Transverse colon (tissue), 4 donors: ENCODE data around the gene GPR176. TPM values are rescaled to one million over a fixed set of nuclear protein-coding genes. Genes with fewer than 3 reads are reported as not detected.

Experiments used
- DNase-seq: peaks from one replicate; pipeline ENCODE4 v3.0.0-alpha.2; 2019
- H3K27ac ChIP-seq, 4 donors: fragments of 200-600 bp; sonication (generic); 2 replicates each; pipeline ENCODE4 v1.5.1; 2016 to 2018; ENCODE audit warnings: inconsistent platforms in 4 of 4
- H3K27me3 ChIP-seq: fragments of 200-600 bp; sonication (generic); 2 replicates; pipeline ENCODE4 v1.5.1; 2017; ENCODE audit warnings: inconsistent platforms
- H3K36me3 ChIP-seq, 4 donors: fragments of 200-600 bp; sonication (generic); 2 replicates each; pipeline ENCODE4 v1.5.1; 2017 to 2019; ENCODE audit warnings: inconsistent platforms in 4 of 4
- H3K4me1 ChIP-seq, 4 donors: fragments of 200-600 bp; sonication (generic); 2 replicates each; pipeline ENCODE4 v1.5.1; 2017 to 2020; ENCODE audit warnings: inconsistent platforms in 4 of 4
- H3K4me3 ChIP-seq, 4 donors: fragments of 200-600 bp; sonication (generic); 1 replicate in 1 of 4; 2 replicates in 3 of 4; pipeline versions ENCODE4 v1.5.1 to v1.6.1; 2017 to 2019; ENCODE audit warnings: inconsistent platforms in 4 of 4
- H3K9me3 ChIP-seq, 2 donors: fragments of 200-600 bp; sonication (generic); 2 replicates each; pipeline ENCODE4 v1.5.1; 2017 to 2019; ENCODE audit warnings: inconsistent platforms in 2 of 2
- EP300 ChIP-seq: sonication (generic); formaldehyde crosslinking; IDR thresholded peaks from one replicate; pipeline ENCODE4 v1.6.1; 2017; ENCODE audit warnings: antibody characterized with exemption, low read depth
- POLR2A ChIP-seq: fragments of 450-650 bp; IDR thresholded peaks from one replicate; pipeline ENCODE4 v1.6.1; 2016; ENCODE audit warnings: antibody characterized with exemption, mild to moderate bottlenecking, moderate library complexity
- POLR2AphosphoS5 ChIP-seq, 3 donors: sonication (generic); formaldehyde crosslinking; IDR thresholded peaks; one replicate each; pipeline ENCODE4 v1.6.1; 2016; ENCODE audit warnings: antibody characterized with exemption in 3 of 3
- WGBS, 2 donors: methylation state at CpG; one replicate each; pipeline ENCODE4 v1.1.5; 2018; ENCODE audit warnings: low coverage in 1 of 2; 5-methylcytosine and 5-hydroxymethylcytosine counted together
- in situ Hi-C, 4 donors: fragments of 200-750 bp; cut with MboI; loops; one replicate each; pipeline versions ENCODE4 v1.15.0 to v1.15.1; 2017; ENCODE audit warnings: low sequenced_read_pairs in 3 of 4, low pct_ligation_motif_present in 1 of 4, low pct_unique_long_range_greater_than_20kb in 1 of 4
- intact Hi-C: fragments of 100-400 bp; cut with DNase I; formaldehyde crosslinking; loops from one replicate; pipeline ENCODE4 v1.15.1; 2023; ENCODE audit warnings: low total_unique reads
- total RNA-seq, 4 donors: library from RNA; depleted of rRNA; stranded (reverse); fragments of >200 nt; gene quantifications; one replicate each; pipeline ENCODE4 v1.1.0, GENCODE V29; 2016
- TF ChIP-seq, protein P1 (sequence below), 5 experiments: fragments of 200-600 bp in 3 of 5; fragments of 450-650 bp in 2 of 5; sonication (generic) in 3 of 5; IDR thresholded peaks; 1 replicate in 2 of 5; 2 replicates in 3 of 5; pipeline ENCODE4 v1.5.1; 2016 to 2017; ENCODE audit warnings: antibody characterized with exemption in 5 of 5, inconsistent platforms in 3 of 5, mild to moderate bottlenecking in 2 of 5, moderate library complexity in 1 of 5

The GPR176 gene
- total RNA-seq, 4 donors from 2014 or later: 1.6 to 10.9 (median 2.5) TPM; not detected in 1

DNA sequence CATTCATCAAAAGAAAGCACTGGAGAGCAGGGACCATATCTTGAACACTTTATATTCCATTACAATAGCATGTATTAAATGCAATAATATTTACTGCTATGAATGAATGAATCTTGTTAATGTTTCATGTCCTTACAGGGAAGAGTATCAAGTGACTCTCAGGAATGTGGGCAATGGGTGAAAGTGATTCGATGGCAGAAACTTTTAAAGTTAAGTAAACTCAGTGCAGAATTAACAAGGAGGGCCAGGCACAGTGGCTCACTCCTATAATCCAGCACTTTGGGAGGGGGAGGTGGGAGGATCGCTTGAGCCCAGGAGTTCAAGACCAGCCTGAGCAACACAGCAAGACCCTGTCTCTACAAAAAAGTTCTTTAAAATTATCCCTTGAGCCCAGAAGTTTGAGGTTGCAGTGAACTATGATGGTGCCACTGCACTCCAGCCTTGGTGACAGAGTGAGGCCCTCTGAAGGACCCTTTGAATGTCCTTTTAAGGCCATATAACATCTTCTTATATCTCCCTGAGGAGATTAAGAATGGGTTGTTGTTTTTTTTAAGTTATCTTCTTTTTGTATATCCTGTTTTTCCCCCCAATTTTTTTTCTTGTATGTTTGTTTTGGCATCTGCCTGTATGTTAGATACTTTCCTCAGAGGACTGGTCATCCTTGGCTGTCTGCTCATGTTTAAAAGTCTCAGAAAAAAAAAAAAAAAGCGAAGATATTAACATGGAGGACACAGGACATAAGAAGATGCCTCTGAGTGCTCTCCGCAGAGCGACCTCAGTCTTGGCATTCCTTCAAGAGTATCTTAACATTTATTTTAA, 127.8 kb downstream of the GPR176 start:
- WGBS, 2 donors: 72 to 90% methylated on average over 4 to 5 of the region's 5 CpGs
- Histone ChIP-seq H3K9me3 (no peaks in the 10 kb centered on the region), H3K4me1 (no peaks in the 10 kb centered on the region), H3K36me3 (no peaks in the 10 kb centered on the region), H3K27me3 (no peaks in the 10 kb centered on the region), H3K4me3 (no peak overlapping the region), H3K27ac (peak overlapping the region in 1 of 4 donors; percentile 14)
- intact Hi-C loops (no loop called here), in situ Hi-C loops (loop anchor here in 1 of 4 donors (10.0 kb wide), 1 partner anchor 73 kb away; no protein-coding TSS in a partner anchor)
- DNase-seq: no peak
- TF ChIP-seq POLR2A: no peak
- TF ChIP-seq, protein P1, sequence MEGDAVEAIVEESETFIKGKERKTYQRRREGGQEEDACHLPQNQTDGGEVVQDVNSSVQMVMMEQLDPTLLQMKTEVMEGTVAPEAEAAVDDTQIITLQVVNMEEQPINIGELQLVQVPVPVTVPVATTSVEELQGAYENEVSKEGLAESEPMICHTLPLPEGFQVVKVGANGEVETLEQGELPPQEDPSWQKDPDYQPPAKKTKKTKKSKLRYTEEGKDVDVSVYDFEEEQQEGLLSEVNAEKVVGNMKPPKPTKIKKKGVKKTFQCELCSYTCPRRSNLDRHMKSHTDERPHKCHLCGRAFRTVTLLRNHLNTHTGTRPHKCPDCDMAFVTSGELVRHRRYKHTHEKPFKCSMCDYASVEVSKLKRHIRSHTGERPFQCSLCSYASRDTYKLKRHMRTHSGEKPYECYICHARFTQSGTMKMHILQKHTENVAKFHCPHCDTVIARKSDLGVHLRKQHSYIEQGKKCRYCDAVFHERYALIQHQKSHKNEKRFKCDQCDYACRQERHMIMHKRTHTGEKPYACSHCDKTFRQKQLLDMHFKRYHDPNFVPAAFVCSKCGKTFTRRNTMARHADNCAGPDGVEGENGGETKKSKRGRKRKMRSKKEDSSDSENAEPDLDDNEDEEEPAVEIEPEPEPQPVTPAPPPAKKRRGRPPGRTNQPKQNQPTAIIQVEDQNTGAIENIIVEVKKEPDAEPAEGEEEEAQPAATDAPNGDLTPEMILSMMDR (IDR thresholded peaks at IDR 0.05): no peak
- no peak for TF ChIP-seq EP300
- TF ChIP-seq POLR2AphosphoS5 (IDR thresholded peaks at IDR 0.05): no peak

DNA sequence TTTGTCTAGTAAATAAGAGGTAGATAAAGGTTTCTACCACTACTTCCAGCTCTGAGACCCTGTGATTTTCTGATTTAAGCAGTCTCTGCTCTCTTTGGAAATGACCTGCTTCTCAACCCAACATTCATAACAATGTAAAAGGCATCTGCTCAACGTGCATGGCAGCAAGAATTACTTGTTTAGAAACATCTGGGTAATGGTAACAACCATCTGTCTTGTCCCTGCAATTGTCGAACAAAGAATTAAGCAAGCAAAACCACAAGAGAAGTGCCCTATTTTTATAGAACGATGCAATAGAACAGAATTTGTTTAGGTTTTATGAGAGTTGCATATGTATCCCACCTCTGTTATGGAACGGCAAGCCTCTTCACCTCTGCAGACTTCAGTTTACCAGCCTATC, 130.3 kb downstream of the GPR176 start:
- in situ Hi-C loops: loop anchor here in 2 of 4 donors (10.0 kb wide), 2 partner anchors 75 to 85 kb away; no protein-coding TSS in a partner anchor
- no peaks in the 10 kb centered on the region for H3K27me3 ChIP-seq

GRCh38 chr15:39788800-39789565, 131.1 kb downstream of the GPR176 start:
- no peak overlapping the region for H3K27ac ChIP-seq
- in situ Hi-C loops: loop anchor here in 1 of 4 donors (10.0 kb wide), 1 partner anchor 86 kb away; no protein-coding TSS in a partner anchor
- H3K9me3 ChIP-seq: no peaks in the 10 kb centered on the region
- 88 to 100% methylated on average over 1 to 3 of the region's 3 CpGs for WGBS, 2 donors
- H3K27me3 ChIP-seq: no peaks in the 10 kb centered on the region
- H3K4me3 ChIP-seq: no peak overlapping the region
- TF ChIP-seq, protein P1 (IDR thresholded peaks at IDR 0.05): no peak
- TF ChIP-seq EP300 (no peak), POLR2A (no peak), POLR2AphosphoS5 (IDR thresholded peaks at IDR 0.05) (no peak)
- H3K36me3 ChIP-seq: no peaks in the 10 kb centered on the region
- no peak for DNase-seq
- intact Hi-C loops: no loop called here
- peaks cover 0 to 13% (median 4%) of the 10 kb centered on the region in 4 donors for H3K4me1 ChIP-seq

More for the DNA sequence above, 130.3 kb downstream of the GPR176 start:
- TF ChIP-seq EP300: no peak
- no peak for TF ChIP-seq POLR2A
- TF ChIP-seq, protein P1 (IDR thresholded peaks at IDR 0.05): no peak
- TF ChIP-seq POLR2AphosphoS5 (IDR thresholded peaks at IDR 0.05): no peak
- H3K36me3 ChIP-seq: no peaks in the 10 kb centered on the region
- intact Hi-C loops: no loop called here
- H3K4me1 ChIP-seq: peaks cover 0 to 6% (median 0%) of the 10 kb centered on the region in 4 donors
- WGBS, 2 donors: 64 to 69% methylated on average over 4 of the region's 4 CpGs
- H3K27ac ChIP-seq: no peak overlapping the region
- H3K9me3 ChIP-seq: no peaks in the 10 kb centered on the region
- H3K4me3 ChIP-seq: no peak overlapping the region
- DNase-seq: no peak

- TF ChIP-seq POLR2A (no peak), POLR2AphosphoS5 (IDR thresholded peaks at IDR 0.05) (no peak), EP300 (no peak)
- TF ChIP-seq, protein P1 (IDR thresholded peaks at IDR 0.05): no peak
- Histone ChIP-seq H3K4me1 (peaks cover 4 to 22% (median 9%) of the 10 kb centered on the region in 4 donors), H3K9me3 (no peaks in the 10 kb centered on the region), H3K27ac (no peak overlapping the region), H3K27me3 (no peaks in the 10 kb centered on the region), H3K4me3 (no peak overlapping the region), H3K36me3 (no peaks in the 10 kb centered on the region)
- in situ Hi-C loops (loop anchor here in 1 of 4 donors (10.0 kb wide), 1 partner anchor 87 kb away; no protein-coding TSS in a partner anchor), intact Hi-C loops (no loop called here)
- DNase-seq: no peak
- WGBS, 2 donors: 60% methylated on average over 2 to 4 of the region's 4 CpGs
These were observed 132.0 kb downstream of the GPR176 start for GRCh38 chr15:39788108-39788507.
